Stimulated activated CD4-positive, alpha-beta T cell treated with anti-CD3 and anti-CD28 coated beads, Interleukin-2, amount 100 ng/mL, for 24 hours (primary cell): Measurements from ENCODE around the gene TESMIN.
A peak's percentile ranks its signal among the peaks of the same experiment; 100 is the strongest.

Experiments
- DNase-seq, 2 donors: peaks; one replicate each; pipeline ENCODE4 v3.0.0-alpha.2; 2020

The TESMIN gene

GRCh38 chr11:68709062-68709461, 42.3 kb downstream of the TESMIN start:
- DNase-seq: no peak

GRCh38 chr11:68707527-68707926, 43.8 kb downstream of the TESMIN start:
- DNase-seq: no peak

GRCh38 chr11:68704887-68705286, 46.4 kb downstream of the TESMIN start:
- no peak for DNase-seq

- no peak for DNase-seq
These were observed 52.3 kb downstream of the TESMIN start for GRCh38 chr11:68698993-68699392.

- DNase-seq: no peak
These were observed 55.8 kb downstream of the TESMIN start for GRCh38 chr11:68695531-68695930.

- no peak for DNase-seq
These were observed 56.7 kb downstream of the TESMIN start for GRCh38 chr11:68694431-68695297.

- DNase-seq: no peak
These were observed 57.8 kb downstream of the TESMIN start for GRCh38 chr11:68693484-68693882.

GRCh38 chr11:68692871-68693483, 58.3 kb downstream of the TESMIN start:
- no peak for DNase-seq

- DNase-seq: no peak
These were observed 59.2 kb downstream of the TESMIN start for GRCh38 chr11:68692115-68692514.

GRCh38 chr11:68691402-68691784, 59.9 kb downstream of the TESMIN start:
- DNase-seq: no peak

- peak in 1 of 2 donors; percentile 28 for DNase-seq
These were observed 60.5 kb downstream of the TESMIN start for GRCh38 chr11:68690671-68691401.

- no peak for DNase-seq
These were observed 61.3 kb downstream of the TESMIN start for GRCh38 chr11:68689737-68690625.

- DNase-seq: no peak
These were observed 62.4 kb downstream of the TESMIN start for GRCh38 chr11:68688881-68689280.

GRCh38 chr11:68687986-68688385, 63.3 kb downstream of the TESMIN start:
- no peak for DNase-seq

GRCh38 chr11:68687311-68687710, 64.0 kb downstream of the TESMIN start:
- DNase-seq: no peak

GRCh38 chr11:68686486-68686885, 64.8 kb downstream of the TESMIN start:
- DNase-seq: no peak

- DNase-seq: no peak
These were observed 65.5 kb downstream of the TESMIN start for GRCh38 chr11:68685656-68686380.

GRCh38 chr11:68684385-68685356, 66.6 kb downstream of the TESMIN start, which contains the start of gene GAL:
Gene GAL (plus strand): TSS chr11:68684544. CDS start chr11:68684924, 380 bp downstream.
- peak in 1 of 2 donors; percentile 51 for DNase-seq

GRCh38 chr11:68683536-68684384, 67.6 kb downstream of the TESMIN start:
- DNase-seq: no peak

- no peak for DNase-seq
These were observed 68.2 kb downstream of the TESMIN start for GRCh38 chr11:68683121-68683520.
